Lower lobe of right lung (tissue), 2 donors: Measurements from ENCODE around the gene SIL1. TPM values are rescaled to one million over a fixed set of nuclear protein-coding genes. Genes with fewer than 3 reads are reported as not detected.

Experiments used
- ATAC-seq, 2 donors: fragments of 200-7000 bp; cut with Tn5 transposase; one replicate each; pipeline ENCODE4 v1.9.1; 2020 to 2022; ENCODE audit warnings: mild to moderate bottlenecking in 2 of 2, moderate library complexity in 2 of 2
- DNase-seq: peaks from one replicate; pipeline ENCODE4 v3.0.0-alpha.2; 2020
- H3K27ac ChIP-seq: fragments of 200-600 bp; one replicate; pipeline ENCODE4 v1.8.0; 2022
- H3K27me3 ChIP-seq: fragments of 200-600 bp; one replicate; pipeline ENCODE4 v1.8.0; 2022; ENCODE audit warnings: low read depth
- H3K36me3 ChIP-seq: fragments of 200-600 bp; one replicate; pipeline ENCODE4 v1.8.0; 2022; ENCODE audit warnings: mild to moderate bottlenecking
- H3K4me1 ChIP-seq: fragments of 200-600 bp; one replicate; pipeline ENCODE4 v1.8.0; 2022
- H3K4me3 ChIP-seq: fragments of 200-600 bp; one replicate; pipeline ENCODE4 v1.8.0; 2022; ENCODE audit warnings: mild to moderate bottlenecking
- H3K9me3 ChIP-seq: fragments of 200-600 bp; one replicate; pipeline ENCODE4 v1.8.0; 2022
- CTCF ChIP-seq: fragments of 200-600 bp; IDR thresholded peaks from one replicate; pipeline ENCODE4 v1.8.0; 2022; ENCODE audit warnings: antibody characterized with exemption, mild to moderate bottlenecking
- intact Hi-C: fragments of 100-400 bp; cut with DNase I; formaldehyde crosslinking; loops from one replicate; pipeline ENCODE4 v1.11.0; 2022
- total RNA-seq: library from RNA; stranded (reverse); fragmentation: NEBNext Ultra II Directional; extraction: Animal tissue kit (Norgen Biotek cat#: 25700); gene quantifications from one replicate; pipeline ENCODE4 v1.2.1, GENCODE V29; 2021
- donor health status: DM: no; HTN: yes; CAD: no; lungs with severe emphysema.

SIL1 gene
- total RNA-seq, 1 donor from 2014 or later = 40.6 TPM

GRCh38 chr5:139146809-139147482 is 51.2 kb downstream of the SIL1 start:
- DNase-seq (no peak), ATAC-seq (no peak)
- Histone ChIP-seq H3K4me1 (peaks cover 60% of the 10 kb centered on the region), H3K4me3 (no peak overlapping the region), H3K9me3 (no peaks in the 10 kb centered on the region), H3K36me3 (no peaks in the 10 kb centered on the region), H3K27me3 (no peaks in the 10 kb centered on the region), H3K27ac (no peak overlapping the region)
- intact Hi-C loops = no loop called here
- TF ChIP-seq CTCF = no peak

GRCh38 chr5:139141446-139142204 is 56.5 kb downstream of the SIL1 start:
- TF ChIP-seq CTCF = no peak
- intact Hi-C loops = no loop called here
- H3K4me3 ChIP-seq = no peak overlapping the region
- H3K4me1 ChIP-seq = peaks cover 43% of the 10 kb centered on the region
- no peaks in the 10 kb centered on the region for H3K9me3 ChIP-seq
- ATAC-seq (peak; percentile 73 to 78), DNase-seq (peak; percentile 65)
- H3K36me3 ChIP-seq = no peaks in the 10 kb centered on the region
- peak overlapping the region; percentile 51 for H3K27ac ChIP-seq
- H3K27me3 ChIP-seq = no peaks in the 10 kb centered on the region

- TF ChIP-seq CTCF = no peak
- ATAC-seq (no peak), DNase-seq (no peak)
- H3K27ac ChIP-seq = peak overlapping the region; percentile 51
- H3K36me3 ChIP-seq = no peaks in the 10 kb centered on the region
- no peaks in the 10 kb centered on the region for H3K27me3 ChIP-seq
- H3K9me3 ChIP-seq = no peaks in the 10 kb centered on the region
- H3K4me3 ChIP-seq = no peak overlapping the region
- H3K4me1 ChIP-seq = peaks cover 43% of the 10 kb centered on the region
- intact Hi-C loops = no loop called here
Observed at GRCh38 chr5:139140591-139141071, 57.5 kb downstream of the SIL1 start.

GRCh38 chr5:139138809-139139208 is 59.4 kb downstream of the SIL1 start:
- H3K4me1 ChIP-seq = peaks cover 43% of the 10 kb centered on the region
- peak; percentile 80 to 90 for ATAC-seq
- H3K36me3 ChIP-seq = no peaks in the 10 kb centered on the region
- H3K9me3 ChIP-seq = no peaks in the 10 kb centered on the region
- H3K27me3 ChIP-seq = no peaks in the 10 kb centered on the region
- DNase-seq = peak; percentile 54
- H3K4me3 ChIP-seq = no peak overlapping the region
- TF ChIP-seq CTCF = no peak
- H3K27ac ChIP-seq = no peak overlapping the region
- intact Hi-C loops = no loop called here

- H3K27ac ChIP-seq = no peak overlapping the region
- TF ChIP-seq CTCF = no peak
- H3K4me1 ChIP-seq = peaks cover 43% of the 10 kb centered on the region
- ATAC-seq = peak; percentile 4 to 16
- no peaks in the 10 kb centered on the region for H3K36me3 ChIP-seq
- no peaks in the 10 kb centered on the region for H3K9me3 ChIP-seq
- H3K27me3 ChIP-seq = no peaks in the 10 kb centered on the region
- no peak overlapping the region for H3K4me3 ChIP-seq
- intact Hi-C loops = no loop called here
- no peak for DNase-seq
Observed at GRCh38 chr5:139138109-139138508, 60.1 kb downstream of the SIL1 start.
